ENCODE results near the gene LRCH1. TPM values are rescaled to one million over a fixed set of nuclear protein-coding genes. Genes with fewer than 3 reads are reported as not detected.
"Not testable (repeated sequence)": the region's sequence is repeated elsewhere in the genome, so short reads cannot be mapped to it uniquely, and the experiment has no call there.

Gene LRCH1
- total RNA-seq, 2 donors from 2014 or later: 24.9 to 26.0 TPM

DNA sequence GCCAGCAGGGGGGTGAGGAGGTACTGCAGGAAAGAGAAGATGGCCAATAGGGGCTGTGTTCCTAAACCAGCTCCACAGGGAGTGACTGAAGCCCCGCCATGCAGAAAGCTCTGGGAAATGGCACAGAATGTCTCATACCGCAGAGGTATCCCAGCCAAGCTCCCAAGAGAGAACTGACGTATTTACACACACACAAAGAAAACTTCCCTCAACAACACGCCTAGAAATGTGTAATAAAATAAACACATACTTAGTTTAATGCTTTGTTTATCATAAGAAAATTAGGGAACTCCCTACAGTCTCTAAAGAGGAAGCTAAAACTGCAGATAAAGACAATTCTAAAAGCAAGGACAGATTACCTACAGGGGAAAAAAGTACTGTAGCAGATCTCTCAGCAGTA is 204.0 kb downstream of the LRCH1 start:
- Mint-ChIP-seq H3K4me3 (no peak overlapping the region), H3K9me3 (no peaks in the 10 kb centered on the region), H3K27me3 (peaks cover 34 to 40% of the 10 kb centered on the region in 2 donors), H3K4me1 (ENCODE audit: low read depth in 2 of 2) (peaks cover 44 to 55% of the 10 kb centered on the region in 2 donors), H3K27ac (no peak overlapping the region), H3K36me3 (peaks cover 3% of the 10 kb centered on the region)
- DNase-seq (ENCODE audit: low spot score) (no peak), ATAC-seq (no peak)

DNA sequence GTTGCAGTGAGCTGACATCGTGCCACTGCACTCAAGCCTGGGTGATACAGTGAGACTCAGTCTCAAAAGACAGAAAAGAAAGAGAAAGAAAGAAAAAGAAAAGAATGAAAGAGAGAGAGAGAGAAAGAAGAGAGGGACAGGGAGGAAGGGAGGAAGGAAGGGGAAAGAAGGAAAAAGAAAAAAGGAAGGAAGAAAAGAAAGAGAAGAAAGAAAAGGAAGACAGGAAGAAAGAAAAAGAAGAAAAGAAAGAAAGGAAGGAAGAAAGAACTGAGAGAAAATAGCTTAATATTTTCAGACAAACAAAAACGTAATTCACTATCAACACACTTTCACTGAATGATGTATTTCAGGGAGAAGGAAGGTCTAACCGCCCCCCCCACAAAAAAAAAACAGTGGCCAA is 204.7 kb downstream of the LRCH1 start:
- Mint-ChIP-seq H3K4me1 (ENCODE audit: low read depth in 2 of 2) (peaks cover 40 to 49% of the 10 kb centered on the region in 2 donors), H3K4me3 (peak overlapping the region; percentile 12), H3K36me3 (no peaks in the 10 kb centered on the region), H3K9me3 (no peaks in the 10 kb centered on the region), H3K27me3 (peaks cover 36 to 46% of the 10 kb centered on the region in 2 donors), H3K27ac (peak overlapping the region in 1 of 2 donors; percentile 1)
- DNase-seq (ENCODE audit: low spot score): no peak
- no peak for ATAC-seq

GRCh38 chr13:46759846-46760245 is 206.9 kb downstream of the LRCH1 start:
- Mint-ChIP-seq H3K4me1 (ENCODE audit: low read depth in 2 of 2) (peaks cover 23 to 27% of the 10 kb centered on the region in 2 donors), H3K27me3 (peaks cover 36 to 48% of the 10 kb centered on the region in 2 donors), H3K4me3 (no peak overlapping the region), H3K36me3 (no peaks in the 10 kb centered on the region), H3K27ac (peak overlapping the region in 1 of 2 donors; percentile 51), H3K9me3 (no peaks in the 10 kb centered on the region)
- DNase-seq (ENCODE audit: low spot score) (no peak), ATAC-seq (no peak)

- H3K27me3 Mint-ChIP-seq: peaks cover 36 to 48% of the 10 kb centered on the region in 2 donors
- no peak for ATAC-seq
- no peaks in the 10 kb centered on the region for H3K9me3 Mint-ChIP-seq
- DNase-seq (ENCODE audit: low spot score): no peak
- no peak overlapping the region for H3K27ac Mint-ChIP-seq
- H3K4me3 Mint-ChIP-seq: no peak overlapping the region
- H3K36me3 Mint-ChIP-seq: no peaks in the 10 kb centered on the region
- H3K4me1 Mint-ChIP-seq (ENCODE audit: low read depth in 2 of 2): peaks cover 23 to 27% of the 10 kb centered on the region in 2 donors
Observed at GRCh38 chr13:46761174-46761573, 208.2 kb downstream of the LRCH1 start.

- H3K4me3 Mint-ChIP-seq: no peak overlapping the region
- H3K36me3 Mint-ChIP-seq: no peaks in the 10 kb centered on the region
- peaks cover 34 to 46% of the 10 kb centered on the region in 2 donors for H3K27me3 Mint-ChIP-seq
- H3K4me1 Mint-ChIP-seq (ENCODE audit: low read depth in 2 of 2): peaks cover 23 to 26% of the 10 kb centered on the region in 2 donors
- H3K27ac Mint-ChIP-seq: no peak overlapping the region
- no peaks in the 10 kb centered on the region for H3K9me3 Mint-ChIP-seq
- ATAC-seq: no peak
- no peak for DNase-seq (ENCODE audit: low spot score)
Observed at GRCh38 chr13:46761866-46762265, 208.9 kb downstream of the LRCH1 start.

DNA sequence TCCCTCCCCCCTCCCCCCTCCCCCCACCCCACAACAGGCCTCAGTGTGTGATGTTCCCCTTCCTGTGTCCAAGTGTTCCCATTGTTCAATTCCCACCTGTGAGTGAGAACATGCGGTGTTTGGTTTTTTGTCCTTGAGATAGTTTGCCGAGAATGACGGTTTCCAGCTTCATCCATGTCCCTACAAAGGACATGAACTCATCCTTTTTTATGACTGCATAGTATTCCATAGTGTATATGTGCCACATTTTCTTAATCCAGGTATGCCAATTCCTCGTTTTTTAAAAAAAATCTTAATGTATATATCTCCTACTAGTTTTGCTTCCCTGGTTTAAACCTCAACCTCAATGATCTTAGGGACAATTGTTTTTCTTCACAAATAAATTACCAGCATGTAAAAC is 217.0 kb downstream of the LRCH1 start:
- H3K4me3 Mint-ChIP-seq; DNase-seq (ENCODE audit: low spot score); H3K36me3 Mint-ChIP-seq; H3K27ac Mint-ChIP-seq; H3K9me3 Mint-ChIP-seq; H3K27me3 Mint-ChIP-seq; H3K4me1 Mint-ChIP-seq (ENCODE audit: low read depth in 2 of 2); ATAC-seq: not testable (repeated sequence)

- Mint-ChIP-seq H3K36me3 (peaks cover 9% of the 10 kb centered on the region), H3K9me3 (no peaks in the 10 kb centered on the region), H3K27ac (no peak overlapping the region), H3K27me3 (no peaks in the 10 kb centered on the region), H3K4me3 (no peak overlapping the region), H3K4me1 (ENCODE audit: low read depth in 2 of 2) (no peaks in the 10 kb centered on the region)
- ATAC-seq (no peak), DNase-seq (ENCODE audit: low spot score) (no peak)
Observed at GRCh38 chr13:46771693-46772092, 218.7 kb downstream of the LRCH1 start.

- H3K27ac Mint-ChIP-seq: no peak overlapping the region
Observed at GRCh38 chr13:46773541-46773940, 220.6 kb downstream of the LRCH1 start.

DNA sequence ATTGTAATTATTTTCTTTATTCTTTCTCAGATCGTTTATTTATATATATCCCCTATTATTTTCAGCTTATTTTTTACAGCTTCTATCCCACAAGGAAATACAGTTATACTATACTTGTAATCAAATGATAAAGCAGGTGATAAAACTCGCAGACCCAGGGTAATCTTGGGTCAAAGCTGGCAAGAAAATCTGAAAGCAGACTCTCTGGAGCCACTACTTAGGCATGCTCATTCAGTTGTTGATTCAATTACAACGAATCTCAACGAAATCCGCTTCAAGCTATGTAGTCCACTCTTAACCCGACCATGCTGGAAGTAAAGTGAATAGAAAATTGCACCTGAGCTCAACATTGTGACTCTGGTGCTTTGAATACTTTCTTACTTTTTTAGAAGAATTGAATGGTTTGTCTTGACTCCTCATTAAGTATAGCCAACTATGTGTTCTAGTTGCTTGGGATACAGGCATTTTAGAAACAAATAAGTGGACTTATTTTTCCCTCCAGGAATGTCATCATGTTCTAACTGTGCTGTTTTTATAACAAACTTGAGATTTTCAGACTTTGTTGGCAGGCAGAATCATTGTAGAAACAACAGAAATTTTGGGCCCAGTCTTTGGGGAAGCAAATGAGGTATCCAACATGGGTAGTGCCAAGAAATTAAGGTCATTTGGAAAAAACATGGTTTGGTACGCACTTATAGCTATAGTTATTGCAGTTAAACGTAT is 222.6 kb downstream of the LRCH1 start:
- Mint-ChIP-seq H3K36me3 (peaks cover 14% of the 10 kb centered on the region), H3K27me3 (no peaks in the 10 kb centered on the region), H3K9me3 (no peaks in the 10 kb centered on the region), H3K27ac (no peak overlapping the region), H3K4me3 (no peak overlapping the region), H3K4me1 (ENCODE audit: low read depth in 2 of 2) (no peaks in the 10 kb centered on the region)
- ATAC-seq (no peak), DNase-seq (ENCODE audit: low spot score) (no peak)

More at GRCh38 chr13:46773541-46773940, 220.6 kb downstream of the LRCH1 start:
- H3K27me3 Mint-ChIP-seq: no peaks in the 10 kb centered on the region
- no peaks in the 10 kb centered on the region for H3K4me1 Mint-ChIP-seq (ENCODE audit: low read depth in 2 of 2)
- no peak overlapping the region for H3K4me3 Mint-ChIP-seq
- H3K36me3 Mint-ChIP-seq: peaks cover 14% of the 10 kb centered on the region
- ATAC-seq (no peak), DNase-seq (ENCODE audit: low spot score) (no peak)
- H3K9me3 Mint-ChIP-seq: no peaks in the 10 kb centered on the region

GRCh38 chr13:46778095-46778494 is 225.1 kb downstream of the LRCH1 start:
- no peak overlapping the region for H3K4me3 Mint-ChIP-seq
- H3K9me3 Mint-ChIP-seq: no peaks in the 10 kb centered on the region
- no peaks in the 10 kb centered on the region for H3K4me1 Mint-ChIP-seq (ENCODE audit: low read depth in 2 of 2)
- no peak for DNase-seq (ENCODE audit: low spot score)
- no peak for ATAC-seq
- no peaks in the 10 kb centered on the region for H3K27me3 Mint-ChIP-seq
- H3K27ac Mint-ChIP-seq: peak overlapping the region in 1 of 2 donors; percentile 23
- peaks cover 16% of the 10 kb centered on the region for H3K36me3 Mint-ChIP-seq

- Mint-ChIP-seq H3K4me1 (ENCODE audit: low read depth in 2 of 2) (no peaks in the 10 kb centered on the region), H3K27ac (no peak overlapping the region), H3K4me3 (no peak overlapping the region), H3K36me3 (peaks cover 12% of the 10 kb centered on the region), H3K27me3 (no peaks in the 10 kb centered on the region), H3K9me3 (no peaks in the 10 kb centered on the region)
- no peak for ATAC-seq
- DNase-seq (ENCODE audit: low spot score): no peak
Observed at GRCh38 chr13:46778890-46779289, 225.9 kb downstream of the LRCH1 start.

DNA sequence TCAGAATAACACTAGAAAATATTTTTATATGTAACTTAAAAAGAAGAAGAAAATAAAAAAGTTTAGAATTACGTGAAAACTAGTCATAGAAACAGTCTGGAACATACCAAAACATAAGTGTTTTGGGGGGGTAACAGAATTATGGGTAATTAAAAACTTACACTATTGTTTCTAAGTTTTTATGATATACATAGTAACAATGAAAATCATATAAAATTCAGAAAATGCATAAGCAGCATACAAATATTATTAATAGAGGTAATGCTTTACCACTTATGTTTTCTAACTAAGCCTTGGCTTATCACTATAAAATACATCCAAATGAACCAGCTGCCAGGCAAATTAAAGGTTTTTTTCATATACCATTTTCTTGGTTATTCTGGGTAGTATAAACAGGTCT is 229.1 kb downstream of the LRCH1 start:
- H3K4me3 Mint-ChIP-seq: no peak overlapping the region
- DNase-seq (ENCODE audit: low spot score) (no peak), ATAC-seq (no peak)
- H3K27ac Mint-ChIP-seq: no peak overlapping the region
- peaks cover 15% of the 10 kb centered on the region for H3K36me3 Mint-ChIP-seq
- H3K9me3 Mint-ChIP-seq: no peaks in the 10 kb centered on the region
- no peaks in the 10 kb centered on the region for H3K27me3 Mint-ChIP-seq
- H3K4me1 Mint-ChIP-seq (ENCODE audit: low read depth in 2 of 2): no peaks in the 10 kb centered on the region

GRCh38 chr13:46782691-46783090 is 229.7 kb downstream of the LRCH1 start:
- H3K4me3 Mint-ChIP-seq: no peak overlapping the region
- ATAC-seq (no peak), DNase-seq (ENCODE audit: low spot score) (no peak)
- H3K27ac Mint-ChIP-seq: no peak overlapping the region
- H3K9me3 Mint-ChIP-seq: no peaks in the 10 kb centered on the region
- no peaks in the 10 kb centered on the region for H3K27me3 Mint-ChIP-seq
- H3K36me3 Mint-ChIP-seq: peaks cover 16% of the 10 kb centered on the region
- no peaks in the 10 kb centered on the region for H3K4me1 Mint-ChIP-seq (ENCODE audit: low read depth in 2 of 2)

DNA sequence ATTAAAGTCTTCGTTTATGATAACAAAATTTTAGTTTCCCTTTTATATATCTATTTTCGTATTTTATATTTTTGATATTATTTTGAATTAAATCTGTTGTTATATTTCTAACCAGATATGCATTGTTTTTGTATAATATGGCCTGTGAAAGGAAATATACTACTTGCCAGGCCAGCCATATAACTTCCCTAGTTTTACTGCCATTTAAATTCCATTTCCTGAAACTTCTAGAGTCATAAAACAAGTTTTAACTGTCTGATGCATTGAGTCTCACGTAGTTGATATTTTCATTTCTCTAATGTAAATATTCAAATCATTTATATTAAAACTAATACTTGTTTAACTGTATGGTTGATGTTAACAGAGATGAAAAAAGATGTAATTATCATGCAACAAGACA is 230.5 kb downstream of the LRCH1 start:
- H3K4me1 Mint-ChIP-seq (ENCODE audit: low read depth in 2 of 2): no peaks in the 10 kb centered on the region
- ATAC-seq (no peak), DNase-seq (ENCODE audit: low spot score) (no peak)
- peaks cover 18% of the 10 kb centered on the region for H3K36me3 Mint-ChIP-seq
- no peaks in the 10 kb centered on the region for H3K9me3 Mint-ChIP-seq
- no peak overlapping the region for H3K4me3 Mint-ChIP-seq
- H3K27ac Mint-ChIP-seq: no peak overlapping the region
- no peaks in the 10 kb centered on the region for H3K27me3 Mint-ChIP-seq

- Mint-ChIP-seq H3K4me1 (ENCODE audit: low read depth in 2 of 2) (peaks cover 17 to 27% of the 10 kb centered on the region in 2 donors), H3K36me3 (peaks cover 12% of the 10 kb centered on the region), H3K4me3 (no peak overlapping the region), H3K27ac (no peak overlapping the region), H3K27me3 (no peaks in the 10 kb centered on the region), H3K9me3 (no peaks in the 10 kb centered on the region)
- DNase-seq (ENCODE audit: low spot score) (no peak), ATAC-seq (no peak)
Observed at GRCh38 chr13:46795321-46795720, 242.4 kb downstream of the LRCH1 start.

Measured in natural killer cell treated with Interleukin-12 subunit alpha and Interleukin-12 subunit beta and Interleukin-15 and Interleukin-18, amount 100 ng/mL, for 72 hours (primary cell).